HepG2 (cell line): Measurements from ENCODE around the gene MIDN. TPM values are rescaled to one million over a fixed set of nuclear protein-coding genes. Genes with fewer than 3 reads are reported as not detected.

ENCODE experiments used
- BHLHE40 ChIP-seq: IDR thresholded peaks from 2 replicates; pipeline ENCODE4 v1.6.1; 2011; ENCODE audit warnings: low read length, improper control_type of control experiment
- EHMT2 ChIP-seq: fragments of 200-600 bp; sonication (generic); IDR thresholded peaks from 2 replicates; pipeline ENCODE4 v1.7.0; 2017; ENCODE audit warnings: antibody characterized with exemption, low read depth, low read length, borderline replicate concordance
- MED8 ChIP-seq: sonication (generic); formaldehyde crosslinking; IDR thresholded peaks from 2 replicates; pipeline ENCODE4 v1.8.1; 2023; ENCODE audit warnings: mild to moderate bottlenecking, missing genetic modification reagents; ENCODE audit not compliant: insufficient replicate concordance
- NFKB2 ChIP-seq: sonication (generic); formaldehyde crosslinking; IDR thresholded peaks from 2 replicates; pipeline ENCODE4 v1.4.0; 2020; ENCODE audit warnings: missing genetic modification reagents, borderline replicate concordance
- REPIN1 ChIP-seq: sonication (generic); formaldehyde crosslinking; IDR thresholded peaks from 2 replicates; pipeline ENCODE4 v1.8.0; 2022; ENCODE audit warnings: missing genetic modification reagents, low read depth, mild to moderate bottlenecking, borderline replicate concordance
- SMARCC2 ChIP-seq: fragments of 450-650 bp; IDR thresholded peaks from 2 replicates; pipeline ENCODE4 v1.6.1; 2017; ENCODE audit warnings: antibody characterized with exemption, mild to moderate bottlenecking
- SNAPC2 ChIP-seq: sonication (generic); formaldehyde crosslinking; IDR thresholded peaks from 2 replicates; pipeline ENCODE4 v1.8.1; 2022; ENCODE audit warnings: mild to moderate bottlenecking, missing genetic modification reagents
- TOPORS ChIP-seq: sonication (generic); formaldehyde crosslinking; IDR thresholded peaks from 2 replicates; pipeline ENCODE4 v1.8.0; 2023; ENCODE audit warnings: mild to moderate bottlenecking, missing genetic modification reagents
- ZBTB1 ChIP-seq: sonication (generic); formaldehyde crosslinking; IDR thresholded peaks from 2 replicates; pipeline ENCODE4 v1.4.0; 2020; ENCODE audit warnings: missing genetic modification reagents, borderline replicate concordance
- ZNF3 ChIP-seq: IDR thresholded peaks from 2 replicates; pipeline ENCODE4 v1.7.0; 2017; ENCODE audit warnings: inconsistent platforms
- ZNF850 ChIP-seq: sonication (generic); formaldehyde crosslinking; conservative IDR thresholded peaks from 2 replicates; pipeline ENCODE4 v1.9.0; 2021; ENCODE audit warnings: mild to moderate bottlenecking, missing genetic modification reagents
- polyA plus RNA-seq, 8 experiments: library from polyadenylated mRNA; depleted of rRNA in 3 of 8; stranded (reverse) in 7 of 8; unstranded in 1 of 8; fragments of >200 nt; fragmentation: Illumina TruSeq in 4 of 8; extraction: Trizol in 4 of 8; gene quantifications; 2 replicates each; pipeline versions ENCODE4 v1.2.1 to v1.2.3, GENCODE V29; 2011 to 2016; ENCODE audit warnings: low read depth in 4 of 8, missing spikeins in 1 of 8, mixed read lengths in 1 of 8; ENCODE audit not compliant: insufficient read depth in 1 of 8
- total RNA-seq, 5 experiments: library from RNA; depleted of rRNA; stranded (reverse); fragments of >200 nt; fragmentation: Illumina TruSeq; extraction: Trizol; gene quantifications; 2 replicates each; pipeline ENCODE4 v1.2.3, GENCODE V29; 2016; ENCODE audit warnings: low read depth in 1 of 5
- TF ChIP-seq, protein P1 (sequence below): sonication (generic); formaldehyde crosslinking; IDR thresholded peaks from 2 replicates; pipeline ENCODE4 v1.8.1; 2022; ENCODE audit warnings: low read depth, mild to moderate bottlenecking, missing genetic modification reagents
- TF ChIP-seq, protein P2 (sequence below): fragments of 450-650 bp; IDR thresholded peaks from 2 replicates; pipeline ENCODE4 v1.6.1; 2017
- TF ChIP-seq, protein P3 (sequence below): IDR thresholded peaks from 2 replicates; pipeline ENCODE4 v1.6.1; 2016; ENCODE audit warnings: mild to moderate bottlenecking
- TF ChIP-seq, protein P4 (sequence below), 2 experiments: sonication (generic) in 1 of 2; formaldehyde crosslinking in 1 of 2; IDR thresholded peaks; 2 replicates each; pipeline versions ENCODE4 v1.4.0 to v1.6.1; 2018 to 2020; ENCODE audit warnings: missing genetic modification reagents in 2 of 2, borderline replicate concordance in 1 of 2, low read depth in 1 of 2, mild to moderate bottlenecking in 1 of 2, missing biosample characterization in 1 of 2
- TF ChIP-seq, protein P5 (sequence below): sonication (generic); formaldehyde crosslinking; IDR thresholded peaks from 2 replicates; pipeline ENCODE4 v1.9.0; 2021; ENCODE audit warnings: missing genetic modification reagents, borderline replicate concordance
- TF ChIP-seq, protein P6 (sequence below): IDR thresholded peaks from 2 replicates; pipeline ENCODE4 v1.6.1; 2016; ENCODE audit warnings: missing compliant biosample characterization, missing genetic modification reagents, borderline replicate concordance

The MIDN gene
- total and polyA plus RNA-seq, 2 of the 13 experiments (the other 11 are each of a cell fraction or from before 2014, with no cell fraction given): 8.4 to 18.0 TPM

DNA sequence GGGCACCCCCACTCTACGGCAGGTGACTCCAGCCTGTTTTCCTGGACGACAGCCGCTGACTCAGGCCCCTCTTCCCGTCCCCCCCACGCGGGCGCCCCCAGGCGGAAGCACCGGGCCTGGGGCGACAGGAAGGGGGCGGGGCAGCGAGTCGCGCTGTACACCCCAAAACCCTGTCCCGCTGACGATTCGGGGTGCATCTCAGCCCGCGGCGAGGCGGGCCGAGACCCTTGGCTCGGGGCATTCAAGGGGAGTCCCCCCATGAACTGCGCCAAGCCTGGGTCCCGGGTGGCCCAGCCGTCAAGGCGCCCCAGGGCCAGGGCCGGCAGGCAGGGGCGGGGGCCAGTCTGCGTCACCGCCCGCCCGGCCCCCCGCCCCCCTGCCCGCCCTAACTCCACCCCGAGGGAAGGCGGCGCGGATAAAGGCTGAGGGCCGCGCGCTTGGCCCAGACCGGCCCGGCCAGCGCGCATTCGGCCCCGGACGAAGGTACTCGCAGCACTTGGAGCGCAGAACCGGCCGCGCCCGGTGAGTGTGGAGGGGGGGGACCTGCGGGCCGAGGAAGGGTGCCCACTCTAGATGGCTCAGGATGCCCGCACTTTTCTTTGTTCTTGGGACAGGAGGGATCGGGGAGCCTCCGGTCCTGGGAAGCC, at the start of gene MIDN (continued):
- TF ChIP-seq, protein P1, sequence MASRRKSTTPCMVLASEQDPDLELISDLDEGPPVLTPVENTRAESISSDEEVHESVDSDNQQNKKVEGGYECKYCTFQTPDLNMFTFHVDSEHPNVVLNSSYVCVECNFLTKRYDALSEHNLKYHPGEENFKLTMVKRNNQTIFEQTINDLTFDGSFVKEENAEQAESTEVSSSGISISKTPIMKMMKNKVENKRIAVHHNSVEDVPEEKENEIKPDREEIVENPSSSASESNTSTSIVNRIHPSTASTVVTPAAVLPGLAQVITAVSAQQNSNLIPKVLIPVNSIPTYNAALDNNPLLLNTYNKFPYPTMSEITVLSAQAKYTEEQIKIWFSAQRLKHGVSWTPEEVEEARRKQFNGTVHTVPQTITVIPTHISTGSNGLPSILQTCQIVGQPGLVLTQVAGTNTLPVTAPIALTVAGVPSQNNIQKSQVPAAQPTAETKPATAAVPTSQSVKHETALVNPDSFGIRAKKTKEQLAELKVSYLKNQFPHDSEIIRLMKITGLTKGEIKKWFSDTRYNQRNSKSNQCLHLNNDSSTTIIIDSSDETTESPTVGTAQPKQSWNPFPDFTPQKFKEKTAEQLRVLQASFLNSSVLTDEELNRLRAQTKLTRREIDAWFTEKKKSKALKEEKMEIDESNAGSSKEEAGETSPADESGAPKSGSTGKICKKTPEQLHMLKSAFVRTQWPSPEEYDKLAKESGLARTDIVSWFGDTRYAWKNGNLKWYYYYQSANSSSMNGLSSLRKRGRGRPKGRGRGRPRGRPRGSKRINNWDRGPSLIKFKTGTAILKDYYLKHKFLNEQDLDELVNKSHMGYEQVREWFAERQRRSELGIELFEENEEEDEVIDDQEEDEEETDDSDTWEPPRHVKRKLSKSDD: no peak
- TF ChIP-seq, protein P2, sequence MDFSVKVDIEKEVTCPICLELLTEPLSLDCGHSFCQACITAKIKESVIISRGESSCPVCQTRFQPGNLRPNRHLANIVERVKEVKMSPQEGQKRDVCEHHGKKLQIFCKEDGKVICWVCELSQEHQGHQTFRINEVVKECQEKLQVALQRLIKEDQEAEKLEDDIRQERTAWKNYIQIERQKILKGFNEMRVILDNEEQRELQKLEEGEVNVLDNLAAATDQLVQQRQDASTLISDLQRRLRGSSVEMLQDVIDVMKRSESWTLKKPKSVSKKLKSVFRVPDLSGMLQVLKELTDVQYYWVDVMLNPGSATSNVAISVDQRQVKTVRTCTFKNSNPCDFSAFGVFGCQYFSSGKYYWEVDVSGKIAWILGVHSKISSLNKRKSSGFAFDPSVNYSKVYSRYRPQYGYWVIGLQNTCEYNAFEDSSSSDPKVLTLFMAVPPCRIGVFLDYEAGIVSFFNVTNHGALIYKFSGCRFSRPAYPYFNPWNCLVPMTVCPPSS: no peak
- TF ChIP-seq, protein P3, sequence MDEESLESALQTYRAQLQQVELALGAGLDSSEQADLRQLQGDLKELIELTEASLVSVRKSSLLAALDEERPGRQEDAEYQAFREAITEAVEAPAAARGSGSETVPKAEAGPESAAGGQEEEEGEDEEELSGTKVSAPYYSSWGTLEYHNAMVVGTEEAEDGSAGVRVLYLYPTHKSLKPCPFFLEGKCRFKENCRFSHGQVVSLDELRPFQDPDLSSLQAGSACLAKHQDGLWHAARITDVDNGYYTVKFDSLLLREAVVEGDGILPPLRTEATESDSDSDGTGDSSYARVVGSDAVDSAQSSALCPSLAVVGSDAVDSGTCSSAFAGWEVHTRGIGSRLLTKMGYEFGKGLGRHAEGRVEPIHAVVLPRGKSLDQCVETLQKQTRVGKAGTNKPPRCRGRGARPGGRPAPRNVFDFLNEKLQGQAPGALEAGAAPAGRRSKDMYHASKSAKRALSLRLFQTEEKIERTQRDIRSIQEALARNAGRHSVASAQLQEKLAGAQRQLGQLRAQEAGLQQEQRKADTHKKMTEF (CRISPR knock-in tag): peak; percentile 58
- TF ChIP-seq, protein P4, sequence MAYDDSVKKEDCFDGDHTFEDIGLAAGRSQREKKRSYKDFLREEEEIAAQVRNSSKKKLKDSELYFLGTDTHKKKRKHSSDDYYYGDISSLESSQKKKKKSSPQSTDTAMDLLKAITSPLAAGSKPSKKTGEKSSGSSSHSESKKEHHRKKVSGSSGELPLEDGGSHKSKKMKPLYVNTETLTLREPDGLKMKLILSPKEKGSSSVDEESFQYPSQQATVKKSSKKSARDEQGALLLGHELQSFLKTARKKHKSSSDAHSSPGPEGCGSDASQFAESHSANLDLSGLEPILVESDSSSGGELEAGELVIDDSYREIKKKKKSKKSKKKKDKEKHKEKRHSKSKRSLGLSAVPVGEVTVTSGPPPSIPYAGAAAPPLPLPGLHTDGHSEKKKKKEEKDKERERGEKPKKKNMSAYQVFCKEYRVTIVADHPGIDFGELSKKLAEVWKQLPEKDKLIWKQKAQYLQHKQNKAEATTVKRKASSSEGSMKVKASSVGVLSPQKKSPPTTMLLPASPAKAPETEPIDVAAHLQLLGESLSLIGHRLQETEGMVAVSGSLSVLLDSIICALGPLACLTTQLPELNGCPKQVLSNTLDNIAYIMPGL (CRISPR knock-in tag; IDR thresholded peaks at IDR 0.05; ENCODE audit: borderline replicate concordance in 1 of 2, low read depth in 1 of 2): peak in 1 of 2 experiments; percentile 78; a peak in 3 of 4 replicates
- TF ChIP-seq TOPORS (CRISPR knock-in tag) (no peak), EHMT2 (no peak), BHLHE40 (peak; percentile 16; the same call in 1 of the 2 replicates), REPIN1 (CRISPR knock-in tag) (no peak; the same call in 1 of the 2 replicates), ZNF3 (CRISPR knock-in tag) (no peak), MED8 (CRISPR knock-in tag) (peak; percentile 89), NFKB2 (CRISPR knock-in tag) (peak; percentile 84; the same call in 1 of the 2 replicates), ZBTB1 (no peak), SMARCC2 (no peak), SNAPC2 (peak; percentile 40; the same call in 1 of the 2 replicates), ZNF850 (CRISPR knock-in tag) (peak; percentile 86; the same call in 1 of the 2 replicates)
- TF ChIP-seq, protein P5, sequence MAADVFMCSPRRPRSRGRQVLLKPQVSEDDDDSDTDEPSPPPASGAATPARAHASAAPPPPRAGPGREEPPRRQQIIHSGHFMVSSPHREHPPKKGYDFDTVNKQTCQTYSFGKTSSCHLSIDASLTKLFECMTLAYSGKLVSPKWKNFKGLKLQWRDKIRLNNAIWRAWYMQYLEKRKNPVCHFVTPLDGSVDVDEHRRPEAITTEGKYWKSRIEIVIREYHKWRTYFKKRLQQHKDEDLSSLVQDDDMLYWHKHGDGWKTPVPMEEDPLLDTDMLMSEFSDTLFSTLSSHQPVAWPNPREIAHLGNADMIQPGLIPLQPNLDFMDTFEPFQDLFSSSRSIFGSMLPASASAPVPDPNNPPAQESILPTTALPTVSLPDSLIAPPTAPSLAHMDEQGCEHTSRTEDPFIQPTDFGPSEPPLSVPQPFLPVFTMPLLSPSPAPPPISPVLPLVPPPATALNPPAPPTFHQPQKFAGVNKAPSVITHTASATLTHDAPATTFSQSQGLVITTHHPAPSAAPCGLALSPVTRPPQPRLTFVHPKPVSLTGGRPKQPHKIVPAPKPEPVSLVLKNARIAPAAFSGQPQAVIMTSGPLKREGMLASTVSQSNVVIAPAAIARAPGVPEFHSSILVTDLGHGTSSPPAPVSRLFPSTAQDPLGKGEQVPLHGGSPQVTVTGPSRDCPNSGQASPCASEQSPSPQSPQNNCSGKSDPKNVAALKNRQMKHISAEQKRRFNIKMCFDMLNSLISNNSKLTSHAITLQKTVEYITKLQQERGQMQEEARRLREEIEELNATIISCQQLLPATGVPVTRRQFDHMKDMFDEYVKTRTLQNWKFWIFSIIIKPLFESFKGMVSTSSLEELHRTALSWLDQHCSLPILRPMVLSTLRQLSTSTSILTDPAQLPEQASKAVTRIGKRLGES (CRISPR knock-in tag): no peak
- TF ChIP-seq, protein P6, sequence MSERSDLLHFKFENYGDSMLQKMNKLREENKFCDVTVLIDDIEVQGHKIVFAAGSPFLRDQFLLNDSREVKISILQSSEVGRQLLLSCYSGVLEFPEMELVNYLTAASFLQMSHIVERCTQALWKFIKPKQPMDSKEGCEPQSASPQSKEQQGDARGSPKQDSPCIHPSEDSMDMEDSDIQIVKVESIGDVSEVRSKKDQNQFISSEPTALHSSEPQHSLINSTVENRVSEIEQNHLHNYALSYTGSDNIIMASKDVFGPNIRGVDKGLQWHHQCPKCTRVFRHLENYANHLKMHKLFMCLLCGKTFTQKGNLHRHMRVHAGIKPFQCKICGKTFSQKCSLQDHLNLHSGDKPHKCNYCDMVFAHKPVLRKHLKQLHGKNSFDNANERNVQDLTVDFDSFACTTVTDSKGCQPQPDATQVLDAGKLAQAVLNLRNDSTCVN (CRISPR knock-in tag): no peak
